GM12878 (cell line): ENCODE data around the gene CHIT1. TPM values are rescaled to one million over a fixed set of nuclear protein-coding genes. Genes with fewer than 3 reads are reported as not detected.

Experiments
- ATAC-seq: fragments of 200-7000 bp; cut with Tn5 transposase; 3 replicates; pipeline ENCODE4 v1.9.1; 2020; ENCODE audit warnings: mild to moderate bottlenecking, moderate library complexity
- BruUV-seq: library from RNA; stranded (reverse); fragments of 400-500 nt; replicated peaks from 2 replicates; lab custom pipeline; 2021; lab: Mats Ljungman, UMichigan
- CTCF ChIA-PET: fragments of 300-600 bp; sonication (Branson Sonifier 250); formaldehyde crosslinking; extraction: SDS; loops from one replicate; lab custom pipeline; 2021; ENCODE audit warnings: inconsistent platforms; lab: Yijun Ruan, JAX
- POLR2A ChIA-PET: fragments of 350-600 bp; formaldehyde crosslinking; extraction: SDS; loops from one replicate; lab custom pipeline; 2021; ENCODE audit warnings: inconsistent platforms; lab: Charles Lee
- RAD21 ChIA-PET: fragments of 300-600 bp; sonication (Branson Sonifier 250); formaldehyde crosslinking; loops from one replicate; lab custom pipeline; 2023; ENCODE audit warnings: antibody characterized with exemption; ENCODE audit not compliant: unreplicated experiment; lab: Charles Lee
- SMC1A ChIA-PET: fragments of 300-600 bp; sonication (Branson Sonifier 250); formaldehyde crosslinking; loops from one replicate; lab custom pipeline; 2023; ENCODE audit not compliant: unreplicated experiment, uncharacterized antibody; lab: Charles Lee
- DNase-seq: peaks from one replicate; pipeline ENCODE4 v3.0.0-alpha.2; 2011; ENCODE audit warnings: low read depth, low spot score
- FAIRE-seq: peaks from 3 replicates; lab custom pipeline; 2011; peaks lifted over from hg19 to GRCh38; lab: Jason Lieb, UNC
- H2AFZ ChIP-seq: 2 replicates; pipeline ENCODE4 v1.6.0; 2011; ENCODE audit warnings: low read depth, low read length, control low read depth; ENCODE audit not compliant: control insufficient read depth
- H3K27ac ChIP-seq: 2 replicates; pipeline ENCODE4 v1.5.1; 2011; ENCODE audit warnings: control low read depth; ENCODE audit not compliant: control insufficient read depth, insufficient read depth
- H3K27me3 ChIP-seq, 2 experiments: replicated peaks in 1 of 2; 2 replicates each; pipeline versions ENCODE4 v1.6.0 to v1.6.1; 2011; ENCODE audit warnings: low read length in 1 of 2; ENCODE audit not compliant: control insufficient read depth in 2 of 2, insufficient read depth in 2 of 2
- H3K36me3 ChIP-seq, 2 experiments: 2 replicates each; pipeline ENCODE4 v1.5.1; 2011; ENCODE audit warnings: low read length in 1 of 2; ENCODE audit not compliant: control insufficient read depth in 2 of 2, insufficient read depth in 2 of 2
- H3K4me1 ChIP-seq: 2 replicates; pipeline ENCODE4 v1.6.1; 2011; ENCODE audit warnings: mild to moderate bottlenecking, low read length, moderate library complexity, mixed read lengths; ENCODE audit not compliant: control insufficient read depth, insufficient read depth
- H3K4me2 ChIP-seq: 2 replicates; pipeline ENCODE4 v1.6.0; 2011; ENCODE audit warnings: control low read depth; ENCODE audit not compliant: control insufficient read depth, insufficient read depth
- H3K4me3 ChIP-seq: fragments of 200-600 bp; sonication (generic); 2 replicates; pipeline ENCODE4 v1.5.1; 2016
- H3K79me2 ChIP-seq: 2 replicates; pipeline ENCODE4 v1.6.0; 2011; ENCODE audit warnings: low read length; ENCODE audit not compliant: control insufficient read depth, insufficient read depth
- H3K9ac ChIP-seq: 2 replicates; pipeline ENCODE4 v1.8.0; 2011; ENCODE audit warnings: low read length, control low read depth, mixed read lengths; ENCODE audit not compliant: control insufficient read depth, insufficient read depth
- H3K9me3 ChIP-seq: replicated peaks from 3 replicates; pipeline ENCODE4 v1.5.1; 2011; ENCODE audit warnings: mild to moderate bottlenecking, low read length; ENCODE audit not compliant: control insufficient read depth, insufficient read depth
- H4K20me1 ChIP-seq: 2 replicates; pipeline ENCODE4 v1.6.0; 2011; ENCODE audit not compliant: control insufficient read depth, insufficient read depth
- CUX1 ChIP-seq: IDR thresholded peaks from 2 replicates; pipeline ENCODE4 v1.6.1; 2012; ENCODE audit warnings: improper control_type of control experiment, low read depth, low read length; ENCODE audit not compliant: insufficient replicate concordance
- DPF2 ChIP-seq: fragments of 450-650 bp; IDR thresholded peaks from 2 replicates; pipeline ENCODE4 v1.6.1; 2017; ENCODE audit warnings: mild to moderate bottlenecking
- HDAC2 ChIP-seq: fragments of 200-600 bp; sonication (generic); IDR thresholded peaks from 2 replicates; pipeline ENCODE4 v1.6.1; 2017
- IRF4 ChIP-seq: IDR thresholded peaks from 2 replicates; pipeline ENCODE4 v1.6.1; 2011; ENCODE audit warnings: low read depth, low read length
- MTA3 ChIP-seq: IDR thresholded peaks from 2 replicates; pipeline ENCODE4 v1.6.1; 2012; ENCODE audit warnings: low read length, inconsistent platforms, borderline replicate concordance
- NFYA ChIP-seq: IDR thresholded peaks from 2 replicates; pipeline ENCODE4 v1.6.1; 2011; ENCODE audit warnings: low read depth, mild to moderate bottlenecking, low read length, improper control_type of control experiment, borderline replicate concordance
- PAX5 ChIP-seq: IDR thresholded peaks from 2 replicates; pipeline ENCODE4 v1.6.1; 2011; ENCODE audit warnings: low read depth, low read length, borderline replicate concordance
- SIN3A ChIP-seq: IDR thresholded peaks from 2 replicates; pipeline ENCODE4 v1.6.1; 2012; ENCODE audit warnings: low read depth, low read length, improper control_type of control experiment
- SIX5 ChIP-seq: IDR thresholded peaks from 2 replicates; pipeline ENCODE4 v1.6.1; 2011; ENCODE audit warnings: mild to moderate bottlenecking, low read depth, low read length, moderate library complexity; ENCODE audit not compliant: severe bottlenecking
- SMAD1 ChIP-seq: fragments of 450-650 bp; IDR thresholded peaks from 2 replicates; pipeline ENCODE4 v1.6.1; 2018; ENCODE audit warnings: mild to moderate bottlenecking, low read depth; ENCODE audit not compliant: partially characterized antibody
- SPI1 ChIP-seq: IDR thresholded peaks from 2 replicates; pipeline ENCODE4 v1.6.1; 2011; ENCODE audit warnings: low read depth, mild to moderate bottlenecking, low read length, moderate library complexity, borderline replicate concordance; ENCODE audit not compliant: insufficient read depth
- TAF1 ChIP-seq: IDR thresholded peaks from 2 replicates; pipeline ENCODE4 v1.6.1; 2011; ENCODE audit warnings: mild to moderate bottlenecking, low read depth, low read length, borderline replicate concordance
- TARDBP ChIP-seq: IDR thresholded peaks from 2 replicates; pipeline ENCODE4 v1.6.1; 2016; ENCODE audit warnings: borderline replicate concordance
- ZBED1 ChIP-seq: IDR thresholded peaks from 2 replicates; pipeline ENCODE4 v1.6.1; 2016; ENCODE audit warnings: borderline replicate concordance
- ZBTB40 ChIP-seq: fragments of 450-650 bp; IDR thresholded peaks from 2 replicates; pipeline ENCODE4 v1.6.1; 2016; ENCODE audit warnings: mild to moderate bottlenecking, moderate library complexity, borderline replicate concordance
- ZNF207 ChIP-seq: fragments of 450-650 bp; IDR thresholded peaks from 2 replicates; pipeline ENCODE4 v1.6.1; 2014; ENCODE audit warnings: antibody characterized with exemption, mild to moderate bottlenecking, borderline replicate concordance
- ZNF274 ChIP-seq: IDR thresholded peaks from one replicate; pipeline ENCODE4 v1.8.0; 2011; ENCODE audit not compliant: insufficient read length, insufficient read depth
- ZNF622 ChIP-seq: fragments of 450-650 bp; IDR thresholded peaks from 2 replicates; pipeline ENCODE4 v1.6.1; 2017; ENCODE audit warnings: mild to moderate bottlenecking, inconsistent platforms
- WGBS: methylation state at CpG from one replicate; pipeline ENCODE4 v1.1.6; 2016; ENCODE audit warnings: low lambda C conversion rate; ENCODE audit not compliant: insufficient replicate concordance, insufficient coverage; ENCODE audit errors: missing lambda C conversion rate; 5-methylcytosine and 5-hydroxymethylcytosine counted together
- in situ Hi-C: fragments of 300-500 bp; cut with MboI; formaldehyde crosslinking; loops from 9 replicates; pipeline ENCODE4 v1.14.3; 2018; ENCODE audit warnings: mixed read lengths
- intact Hi-C: fragments of 100-400 bp; cut with micrococcal nuclease; formaldehyde crosslinking; loops from one replicate; pipeline ENCODE4 v1.14.2; 2022; ENCODE audit not compliant: unreplicated experiment
- polyA plus RNA-seq, 11 experiments: library from polyadenylated mRNA; depleted of rRNA in 4 of 11; unstranded in 6 of 11; stranded (reverse) in 5 of 11; fragments of >200 nt; fragmentation: Nextera tagmentation in 4 of 11; fragmentation: Illumina TruSeq in 1 of 11; extraction: Ambion mirVana in 4 of 11; extraction: Trizol in 1 of 11; gene quantifications; 1 replicate in 1 of 11; 2 replicates in 10 of 11; pipeline versions ENCODE4 v1.2.1 to v1.2.3, GENCODE V29; 2011 to 2016; ENCODE audit warnings: inconsistent platforms in 2 of 11, missing spikeins in 2 of 11, low read depth in 1 of 11
- total RNA-seq, 4 experiments: library from RNA; depleted of rRNA in 3 of 4; stranded (reverse); fragments of >200 nt in 3 of 4; fragmentation: Illumina TruSeq in 1 of 4; extraction: Trizol in 1 of 4; gene quantifications; 2 replicates each; pipeline versions ENCODE4 v1.2.1 to v1.2.3, GENCODE V29; 2013 to 2021

CHIT1 gene
- total and polyA plus RNA-seq, 10 of the 15 experiments (the other 5 are each of a cell fraction or from before 2014, with no cell fraction given) = 0.02 to 2.1 (median 0.76) TPM

GRCh38 chr1:203196371-203196770, 33.1 kb downstream of the CHIT1 start:
- POLR2A ChIA-PET = no interaction called here
- no TSS peak for BruUV-seq
- intact Hi-C loops (no loop called here), in situ Hi-C loops (no loop called here)
- no peaks in the 10 kb centered on the region for H4K20me1 ChIP-seq
- FAIRE-seq = no peak
- WGBS = 24% methylated on average over 3 of the region's 3 CpGs
- ATAC-seq = no peak
- no peaks in the 10 kb centered on the region for H3K36me3 ChIP-seq
- no peak overlapping the region for H3K4me3 ChIP-seq
- no peaks in the 10 kb centered on the region for H3K4me1 ChIP-seq
- no peak for DNase-seq
- SMC1A ChIA-PET = interaction anchor here (0.7 to 1.3 kb wide), 2 partner anchors 18 to 52 kb away, joined by 3 to 4 read pairs; no protein-coding TSS in a partner anchor
- H3K9ac ChIP-seq = no peak overlapping the region
- CTCF ChIA-PET = interaction anchor here (1.4 to 1.8 kb wide), 2 partner anchors 19 to 24 kb away, joined by 4 to 11 read pairs; no protein-coding TSS in a partner anchor
- peaks cover 0 to 5% of the 10 kb centered on the region in 2 experiments; a peak in 2 of 4 replicates for H3K27me3 ChIP-seq
- no peak overlapping the region for H3K27ac ChIP-seq
- no peaks in the 10 kb centered on the region for H3K9me3 ChIP-seq
- H3K4me2 ChIP-seq = no peak overlapping the region
- RAD21 ChIA-PET = interaction anchor here (0.6 kb wide), 1 partner anchor 1154 kb away, joined by 3 read pairs; no protein-coding TSS in a partner anchor
- H3K79me2 ChIP-seq = no peaks in the 10 kb centered on the region
- no peak overlapping the region for H2AFZ ChIP-seq
- TF ChIP-seq ZNF274 (no peak), HDAC2 (no peak), IRF4 (no peak), ZBTB40 (no peak), PAX5 (no peak), SIX5 (no peak), CUX1 (no peak), ZBED1 (no peak), SIN3A (no peak), ZNF207 (no peak), MTA3 (no peak), ZNF622 (no peak), SMAD1 (no peak), NFYA (no peak), TAF1 (no peak), TARDBP (no peak), DPF2 (no peak), SPI1 (no peak)
